ENCODE measurements around the gene FFAR2.

DNA sequence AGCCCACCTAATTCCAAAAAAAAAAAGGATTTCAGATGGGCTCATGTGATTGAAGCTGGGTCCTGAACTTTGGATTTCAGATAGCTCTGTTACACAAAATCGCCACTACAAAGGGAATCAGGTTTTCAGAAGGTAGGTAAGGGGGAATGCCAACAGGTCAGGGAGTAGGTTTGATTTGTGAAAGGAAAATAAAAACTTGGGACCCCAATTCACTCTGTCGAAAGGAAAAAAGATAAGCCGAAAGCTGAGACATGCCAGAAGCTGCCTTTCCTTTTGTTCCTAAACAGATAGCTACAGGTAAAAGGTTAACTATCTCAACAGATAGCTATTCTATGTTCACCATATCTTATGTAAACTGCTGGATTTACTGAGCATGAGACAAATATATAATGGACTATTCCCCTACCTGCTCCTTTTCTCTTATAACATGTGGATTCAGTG, 38.2 kb downstream of the FFAR2 start:
- no peak for TF ChIP-seq GATA2 (IDR thresholded peaks at IDR 0.05; ENCODE audit: low read depth, low read length)
- no peak for TF ChIP-seq GATA3 (IDR thresholded peaks at IDR 0.05; ENCODE audit: low read depth, low read length)

Measured in SH-SY5Y (cell line).